ENCODE results near the gene ILDR1.

- TF ChIP-seq CTCF (IDR thresholded peaks at IDR 0.05; ENCODE audit: low read depth, low read length, poor library complexity, severe bottlenecking) (no peak), EZH2phosphoT487 (IDR thresholded peaks at IDR 0.05; ENCODE audit: borderline replicate concordance, low read length) (no peak)
Measured at GRCh38 chr3:122032531-122032930, 10.5 kb upstream of the ILDR1 start.

Data from DOHH2 (cell line).